GM18867 (cell line): ENCODE data around the gene DNAJC28.
"Not testable (repeated sequence)": the region's sequence is repeated elsewhere in the genome, so short reads cannot be mapped to it uniquely, and the experiment has no call there.

Experiments
- ATAC-seq: cut with Tn5 transposase; IDR thresholded peaks from one replicate; pipeline ENCODE4 v1.9.1; 2021; ENCODE audit warnings: mild to moderate bottlenecking, moderate library complexity; ENCODE audit not compliant: unreplicated experiment

The DNAJC28 gene

GRCh38 chr21:33491373-33492102 is at the start of gene DNAJC28:
DNAJC28 (minus strand) TSS chr21:33491716; CDS start chr21:33489393, 2,323 bp downstream.
- ATAC-seq: peak; percentile 97

GRCh38 chr21:33541105-33541711 is 49.7 kb upstream of the DNAJC28 start:
- no peak for ATAC-seq

- ATAC-seq: no peak
Observed at GRCh38 chr21:33540711-33541104, 49.2 kb upstream of the DNAJC28 start.

GRCh38 chr21:33539616-33540015 is 48.1 kb upstream of the DNAJC28 start:
- ATAC-seq: no peak

GRCh38 chr21:33537212-33537611 is 45.7 kb upstream of the DNAJC28 start:
- ATAC-seq: no peak

GRCh38 chr21:33531007-33531406 is 39.5 kb upstream of the DNAJC28 start:
- no peak for ATAC-seq

- no peak for ATAC-seq
Observed at GRCh38 chr21:33522953-33523349, 31.4 kb upstream of the DNAJC28 start.

GRCh38 chr21:33522297-33522952 is 30.9 kb upstream of the DNAJC28 start:
- ATAC-seq: no peak

- no peak for ATAC-seq
Observed at GRCh38 chr21:33518899-33519298, 27.4 kb upstream of the DNAJC28 start.

- no peak for ATAC-seq
Observed at GRCh38 chr21:33514229-33514628, 22.7 kb upstream of the DNAJC28 start.

GRCh38 chr21:33512481-33512880 is 21.0 kb upstream of the DNAJC28 start:
- no peak for ATAC-seq

- ATAC-seq: no peak
Observed at GRCh38 chr21:33511639-33512038, 20.1 kb upstream of the DNAJC28 start.

- ATAC-seq: no peak
Observed at GRCh38 chr21:33510826-33511225, 19.3 kb upstream of the DNAJC28 start.

GRCh38 chr21:33507003-33507402 is 15.5 kb upstream of the DNAJC28 start:
- ATAC-seq: not testable (repeated sequence)

GRCh38 chr21:33505833-33506232 is 14.3 kb upstream of the DNAJC28 start:
- ATAC-seq: no peak

- no peak for ATAC-seq
Observed at GRCh38 chr21:33496345-33496744, 4.8 kb upstream of the DNAJC28 start.

- no peak for ATAC-seq
Observed at GRCh38 chr21:33495743-33496142, 4.2 kb upstream of the DNAJC28 start.

GRCh38 chr21:33493756-33494155 is 2.2 kb upstream of the DNAJC28 start:
- ATAC-seq: no peak

GRCh38 chr21:33492571-33492970 is 1.1 kb upstream of the DNAJC28 start:
- ATAC-seq: no peak

- no peak for ATAC-seq
Observed at GRCh38 chr21:33490991-33491372, 534 bp downstream of the DNAJC28 start.

- ATAC-seq: no peak
Observed at GRCh38 chr21:33488936-33489335, 2.6 kb downstream of the DNAJC28 start.

- no peak for ATAC-seq
Observed at GRCh38 chr21:33487996-33488395, 3.5 kb downstream of the DNAJC28 start.
